GM12891 (cell line): ENCODE measurements around the gene AQP5.

ENCODE experiments used
- DNase-seq: peaks from one replicate; pipeline ENCODE4 v3.0.0; 2011; ENCODE audit warnings: low spot score; ENCODE audit not compliant: insufficient read length
- FAIRE-seq: peaks from 2 replicates; lab custom pipeline; 2011; peaks lifted over from hg19 to GRCh38; lab: Jason Lieb, UNC
- PAX5 ChIP-seq: IDR thresholded peaks from 2 replicates; pipeline ENCODE4 v1.6.1; 2011; ENCODE audit warnings: low read length, moderate library complexity, mild to moderate bottlenecking; ENCODE audit not compliant: insufficient read depth, severe bottlenecking
- POLR2A ChIP-seq: IDR thresholded peaks from 2 replicates; pipeline ENCODE4 v1.6.1; 2011; ENCODE audit warnings: low read depth, low read length, control low read depth
- POLR2AphosphoS5 ChIP-seq: IDR thresholded peaks from 2 replicates; pipeline ENCODE4 v1.6.1; 2011; ENCODE audit warnings: low read depth, low read length, control low read depth
- POU2F2 ChIP-seq: IDR thresholded peaks from 2 replicates; pipeline ENCODE4 v1.6.1; 2011; ENCODE audit warnings: low read depth, mild to moderate bottlenecking, control low read depth, low read length, moderate library complexity
- SPI1 ChIP-seq: IDR thresholded peaks from 2 replicates; pipeline ENCODE4 v1.6.1; 2011; ENCODE audit warnings: low read depth, low read length, control low read depth
- TAF1 ChIP-seq: IDR thresholded peaks from 2 replicates; pipeline ENCODE4 v1.6.1; 2011; ENCODE audit warnings: low read depth, low read length, control low read depth

The AQP5 gene

GRCh38 chr12:49970658-49971057 is 9.0 kb downstream of the AQP5 start:
- TF ChIP-seq SPI1 = no peak
- TF ChIP-seq POU2F2 = no peak
- no peak for TF ChIP-seq TAF1
- TF ChIP-seq POLR2A = no peak
- TF ChIP-seq POLR2AphosphoS5 = no peak
- no peak for TF ChIP-seq PAX5
- DNase-seq = no peak
- no peak for FAIRE-seq

DNA sequence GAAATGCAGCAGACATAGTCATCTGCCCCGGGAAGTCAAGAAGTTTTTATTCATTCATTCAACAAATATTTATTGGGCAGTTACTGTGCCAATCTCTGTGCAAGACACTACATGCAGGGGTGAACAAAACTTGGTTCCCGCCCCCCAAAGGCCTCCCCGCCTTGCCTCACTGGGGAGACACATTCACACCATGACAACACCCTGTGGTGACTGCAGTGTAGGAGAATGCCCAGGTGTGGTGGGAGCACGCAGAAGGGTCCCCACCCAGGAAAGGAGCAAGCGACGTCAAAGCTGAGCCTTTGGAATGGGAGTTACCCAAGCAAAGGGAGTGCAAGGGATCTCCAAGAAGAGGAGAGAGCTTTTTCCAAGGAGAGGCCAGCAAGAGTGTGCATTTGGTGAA is 9.5 kb downstream of the AQP5 start:
- TF ChIP-seq PAX5 = no peak
- no peak for TF ChIP-seq SPI1
- no peak for TF ChIP-seq POLR2AphosphoS5
- no peak for TF ChIP-seq TAF1
- no peak for TF ChIP-seq POU2F2
- TF ChIP-seq POLR2A = no peak

GRCh38 chr12:49972129-49972528 is 10.5 kb downstream of the AQP5 start:
- no peak for FAIRE-seq
- DNase-seq = no peak
- TF ChIP-seq POU2F2 (no peak), PAX5 (no peak), POLR2AphosphoS5 (no peak), POLR2A (no peak), TAF1 (no peak), SPI1 (no peak)

More for the DNA sequence above, 9.5 kb downstream of the AQP5 start:
- FAIRE-seq = no peak
- no peak for DNase-seq

- no peak for DNase-seq
- TF ChIP-seq SPI1 (no peak), TAF1 (no peak), POLR2A (no peak), POLR2AphosphoS5 (no peak), PAX5 (no peak), POU2F2 (no peak)
- no peak for FAIRE-seq
Measured at GRCh38 chr12:49972641-49973360, 11.1 kb downstream of the AQP5 start, which contains the start of gene AQP6. TSS of gene AQP6 (plus strand) at chr12:49972947. CDS start at chr12:49973174, 227 bp downstream.

DNA sequence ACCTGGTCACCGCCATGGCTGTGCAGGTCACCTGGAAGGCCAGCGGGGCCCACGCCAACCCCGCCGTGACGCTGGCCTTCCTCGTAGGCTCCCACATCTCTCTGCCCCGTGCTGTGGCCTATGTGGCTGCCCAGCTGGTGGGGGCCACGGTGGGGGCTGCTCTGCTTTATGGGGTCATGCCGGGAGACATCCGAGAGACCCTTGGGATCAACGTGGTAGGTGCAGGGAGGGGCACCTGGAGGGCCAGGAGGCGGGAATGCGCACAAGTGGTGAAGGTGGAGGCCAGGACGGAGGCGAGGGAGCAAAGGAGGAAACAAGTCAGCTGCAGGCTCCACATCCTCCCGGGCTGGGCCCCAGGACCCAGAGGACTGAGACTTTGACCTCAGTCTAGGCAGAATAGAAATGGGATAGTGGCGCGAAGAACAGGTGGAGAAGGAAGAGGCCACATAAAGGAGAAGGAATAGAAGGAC is 11.7 kb downstream of the AQP5 start:
- no peak for FAIRE-seq
- no peak for DNase-seq
- no peak for TF ChIP-seq POLR2A
- TF ChIP-seq POLR2AphosphoS5 = no peak
- TF ChIP-seq TAF1 = no peak

DNA sequence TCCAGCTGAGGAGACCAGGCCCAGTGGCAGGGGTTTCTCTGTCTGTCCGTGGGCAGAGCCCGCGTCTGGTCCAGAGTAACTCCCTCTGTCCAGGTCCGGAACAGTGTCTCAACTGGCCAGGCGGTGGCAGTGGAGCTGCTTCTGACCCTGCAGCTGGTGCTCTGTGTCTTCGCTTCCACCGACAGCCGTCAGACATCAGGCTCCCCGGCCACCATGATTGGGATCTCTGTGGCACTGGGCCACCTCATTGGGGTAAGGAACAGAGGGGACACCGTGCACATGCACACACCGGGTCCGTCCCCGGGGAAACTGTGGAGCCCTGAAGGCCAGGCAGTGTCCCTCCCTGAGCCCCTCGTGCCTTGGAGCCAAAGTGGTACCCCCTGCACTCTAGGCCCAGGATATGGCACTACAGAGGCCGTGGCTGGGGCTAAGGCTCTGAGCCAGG is 12.6 kb downstream of the AQP5 start:
- no peak for DNase-seq
- FAIRE-seq = no peak
- TF ChIP-seq POLR2A (no peak), POU2F2 (no peak), SPI1 (no peak), PAX5 (no peak), POLR2AphosphoS5 (no peak), TAF1 (no peak)

DNA sequence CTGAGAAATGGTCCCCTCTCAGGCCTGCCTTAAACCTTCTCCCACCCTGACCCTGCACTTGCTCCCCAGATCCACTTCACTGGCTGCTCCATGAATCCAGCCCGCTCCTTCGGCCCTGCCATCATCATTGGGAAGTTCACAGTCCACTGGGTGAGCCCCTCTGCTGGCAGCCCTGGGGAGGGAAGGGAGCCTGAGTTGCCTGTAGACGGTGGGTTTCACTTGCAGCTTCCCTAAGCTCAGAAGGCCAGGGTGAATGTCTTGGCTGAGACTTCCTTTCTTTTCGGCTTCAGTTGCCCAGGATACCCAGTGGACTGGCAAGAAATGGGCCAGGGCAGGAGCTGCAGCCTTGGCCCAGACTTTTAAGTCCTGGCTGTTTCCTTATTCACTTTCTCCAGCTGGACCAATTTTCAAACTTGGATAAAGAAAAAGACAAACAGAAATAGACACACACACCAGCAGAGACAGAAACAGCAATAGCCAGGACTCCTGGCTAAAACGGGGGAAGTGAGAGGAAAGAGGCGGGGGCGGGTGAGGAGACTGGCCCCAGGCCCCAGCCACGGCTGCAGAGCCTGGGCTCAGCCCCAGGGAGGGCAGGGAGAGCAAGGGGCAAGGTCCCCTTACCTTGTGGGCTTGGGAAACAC is 13.1 kb downstream of the AQP5 start:
- TF ChIP-seq SPI1 (no peak), POLR2AphosphoS5 (no peak), POU2F2 (no peak), PAX5 (no peak), TAF1 (no peak), POLR2A (no peak)
- FAIRE-seq = no peak
- DNase-seq = no peak

DNA sequence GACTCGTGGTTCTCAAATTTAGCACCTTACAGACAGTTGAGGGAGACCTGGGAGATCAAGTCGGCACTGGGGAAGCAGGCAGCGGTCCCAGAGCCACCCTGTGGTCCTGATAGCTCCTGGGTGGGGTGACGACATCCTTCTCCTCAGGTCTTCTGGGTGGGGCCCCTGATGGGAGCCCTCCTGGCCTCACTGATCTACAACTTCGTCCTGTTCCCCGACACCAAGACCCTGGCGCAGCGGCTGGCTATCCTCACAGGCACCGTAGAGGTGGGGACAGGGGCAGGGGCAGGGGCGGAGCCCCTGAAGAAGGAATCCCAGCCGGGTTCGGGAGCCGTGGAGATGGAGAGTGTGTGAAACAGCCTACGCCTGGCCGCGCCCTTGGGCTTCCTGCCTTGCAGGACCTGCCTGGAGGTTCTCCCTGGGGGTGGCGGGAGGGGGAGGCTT is 13.7 kb downstream of the AQP5 start:
- no peak for FAIRE-seq
- no peak for DNase-seq
- TF ChIP-seq POLR2A (no peak), POU2F2 (no peak), PAX5 (no peak), TAF1 (no peak), POLR2AphosphoS5 (no peak), SPI1 (no peak)

DNA sequence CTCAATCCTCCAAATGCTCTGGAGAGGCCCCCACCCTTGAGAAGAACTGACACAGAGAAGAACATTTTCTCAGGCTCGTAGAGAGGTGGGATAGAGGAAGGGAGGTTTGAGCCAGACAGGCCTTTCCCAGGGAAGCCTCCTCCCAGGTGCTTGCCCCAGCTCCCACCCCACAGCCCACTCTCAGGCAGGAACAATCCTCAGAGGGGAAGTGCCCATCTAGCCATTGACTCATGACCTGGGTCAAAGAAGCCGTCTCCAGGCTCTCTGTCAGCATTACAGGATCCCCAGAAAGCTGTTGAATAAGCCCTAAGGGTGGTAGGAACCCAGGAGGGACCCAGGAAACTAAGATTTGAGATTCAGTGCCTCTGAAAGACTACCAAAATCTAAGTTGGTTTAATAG is 14.9 kb downstream of the AQP5 start:
- DNase-seq (no peak), FAIRE-seq (no peak)
- TF ChIP-seq SPI1 (no peak), PAX5 (no peak)

- DNase-seq (no peak), FAIRE-seq (no peak)
- no peak for TF ChIP-seq SPI1
- no peak for TF ChIP-seq POU2F2
- no peak for TF ChIP-seq PAX5
- TF ChIP-seq POLR2A = no peak
- no peak for TF ChIP-seq POLR2AphosphoS5
- TF ChIP-seq TAF1 = no peak
Measured at GRCh38 chr12:49978125-49978524, 16.5 kb downstream of the AQP5 start.
